Activated B cell treated with CpG ODN at 0.5 μM for 24 hours (primary cell): ENCODE results near the gene POFUT2. TPM values are rescaled to one million over a fixed set of nuclear protein-coding genes. Genes with fewer than 3 reads are reported as not detected.

ENCODE experiments used
- ATAC-seq: fragments of 200-7000 bp; cut with Tn5 transposase; one replicate; pipeline ENCODE4 v1.10.0; 2021; ENCODE audit warnings: low read depth, mild to moderate bottlenecking, moderate library complexity
- CTCF ChIA-PET: fragments of 350-600 bp; sonication (Branson Sonifier 250); formaldehyde crosslinking; loops from one replicate; lab custom pipeline; 2021; ENCODE audit warnings: antibody characterized with exemption; lab: Charles Lee
- POLR2A ChIA-PET: fragments of 350-600 bp; sonication (Branson Sonifier 250); formaldehyde crosslinking; loops from one replicate; lab custom pipeline; 2021; ENCODE audit warnings: antibody characterized with exemption; lab: Charles Lee
- DNase-seq: peaks from one replicate; pipeline ENCODE4 v3.0.0; 2022
- H3K27ac Mint-ChIP-seq: one replicate; pipeline ENCODE4 v1.8.0; 2020; ENCODE audit warnings: mixed read lengths
- H3K27me3 Mint-ChIP-seq: one replicate; pipeline ENCODE4 v1.8.0; 2021; ENCODE audit warnings: mixed read lengths
- H3K36me3 Mint-ChIP-seq: one replicate; pipeline ENCODE4 v1.8.0; 2021; ENCODE audit warnings: low read depth, mixed read lengths
- H3K4me1 Mint-ChIP-seq: one replicate; pipeline ENCODE4 v1.8.0; 2021; ENCODE audit warnings: mixed read lengths
- H3K4me3 Mint-ChIP-seq: one replicate; pipeline ENCODE4 v1.8.0; 2020; ENCODE audit warnings: mild to moderate bottlenecking, mixed read lengths
- H3K9me3 Mint-ChIP-seq: one replicate; pipeline ENCODE4 v1.8.0; 2020; ENCODE audit warnings: mixed read lengths
- CTCF ChIP-seq: fragments of 200-600 bp; IDR thresholded peaks from one replicate; pipeline ENCODE4 v1.8.0; 2022; ENCODE audit warnings: antibody characterized with exemption, mild to moderate bottlenecking
- intact Hi-C: fragments of 100-400 bp; cut with micrococcal nuclease; formaldehyde crosslinking; loops from one replicate; pipeline ENCODE4 v1.15.1; 2024
- total RNA-seq: library from RNA; stranded (reverse); gene quantifications from 2 replicates; pipeline ENCODE4 v1.2.3, GENCODE V29; 2022

POFUT2 gene
- total RNA-seq, 1 donor from 2014 or later, result 21.4 TPM

GRCh38 chr21:45225741-45226327 is 61.9 kb downstream of the POFUT2 start:
- Mint-ChIP-seq H3K4me3 (no peak overlapping the region), H3K9me3 (no peaks in the 10 kb centered on the region), H3K27me3 (no peaks in the 10 kb centered on the region), H3K4me1 (peaks cover 31% of the 10 kb centered on the region), H3K27ac (peak overlapping the region; percentile 21), H3K36me3 (peaks cover 25% of the 10 kb centered on the region)
- ChIA-PET CTCF (no interaction called here), POLR2A (no interaction called here)
- ATAC-seq (no peak), DNase-seq (no peak)
- intact Hi-C loops, result no loop called here
- TF ChIP-seq CTCF, result no peak

- no peak for DNase-seq
- peaks cover 31% of the 10 kb centered on the region for H3K4me1 Mint-ChIP-seq
- H3K4me3 Mint-ChIP-seq, result no peak overlapping the region
- no peaks in the 10 kb centered on the region for H3K9me3 Mint-ChIP-seq
- peaks cover 32% of the 10 kb centered on the region for H3K36me3 Mint-ChIP-seq
- ATAC-seq, result no peak
- TF ChIP-seq CTCF, result no peak
- ChIA-PET CTCF (no interaction called here), POLR2A (interaction anchor here (0.6 kb wide), 1 partner anchor 72 kb away, joined by 3 read pairs; no protein-coding TSS in a partner anchor)
- H3K27ac Mint-ChIP-seq, result no peak overlapping the region
- intact Hi-C loops, result no loop called here
- H3K27me3 Mint-ChIP-seq, result no peaks in the 10 kb centered on the region
These were observed 62.5 kb downstream of the POFUT2 start for GRCh38 chr21:45225041-45225740.

DNA sequence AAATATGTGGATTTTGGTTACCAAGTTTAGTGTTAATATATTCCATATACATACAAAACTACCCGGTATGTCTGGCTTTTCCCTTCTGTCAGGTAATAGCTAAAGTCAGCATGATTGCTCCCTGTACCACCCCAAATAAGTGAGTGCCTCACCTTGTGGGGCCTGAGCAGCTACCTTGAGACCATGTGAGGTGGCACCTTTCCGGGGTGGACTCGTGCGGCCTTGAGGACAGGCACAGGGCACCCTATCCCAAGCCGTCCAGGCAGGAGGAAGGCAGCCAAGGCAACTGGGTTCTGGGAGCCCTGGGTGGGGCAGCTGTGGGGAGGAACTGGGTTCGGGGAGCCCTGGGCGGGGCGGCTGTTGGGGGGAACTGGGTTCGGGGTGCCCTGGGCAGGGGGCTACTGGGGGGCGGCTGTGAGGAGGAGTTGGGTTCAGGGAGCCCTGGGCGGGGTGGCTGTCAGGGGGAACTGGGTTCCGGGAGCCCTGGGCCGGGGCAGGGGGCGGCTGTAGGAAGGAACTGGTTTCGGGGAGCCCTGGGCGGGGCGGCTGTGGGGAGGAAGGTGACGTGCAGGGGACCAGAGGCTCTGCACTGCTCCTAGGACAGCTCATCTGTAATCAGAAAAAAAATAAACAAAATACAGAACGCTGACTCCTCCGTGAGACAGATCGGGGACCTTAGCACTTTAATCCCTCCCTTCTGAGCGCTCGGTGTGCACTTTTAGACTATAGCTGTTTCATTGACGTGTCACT is 63.3 kb downstream of the POFUT2 start:
- no peak for TF ChIP-seq CTCF
- peaks cover 37% of the 10 kb centered on the region for H3K36me3 Mint-ChIP-seq
- CTCF ChIA-PET, result no interaction called here
- ATAC-seq, result peak; percentile 45
- H3K4me1 Mint-ChIP-seq, result peaks cover 31% of the 10 kb centered on the region
- H3K27me3 Mint-ChIP-seq, result no peaks in the 10 kb centered on the region
- DNase-seq, result no peak
- POLR2A ChIA-PET, result interaction anchor here (0.6 kb wide), 1 partner anchor 72 kb away, joined by 3 read pairs; no protein-coding TSS in a partner anchor
- no peaks in the 10 kb centered on the region for H3K9me3 Mint-ChIP-seq
- intact Hi-C loops, result no loop called here
- H3K4me3 Mint-ChIP-seq, result peak overlapping the region; percentile 48
- H3K27ac Mint-ChIP-seq, result no peak overlapping the region

GRCh38 chr21:45223236-45224185 is 64.2 kb downstream of the POFUT2 start:
- Mint-ChIP-seq H3K9me3 (no peaks in the 10 kb centered on the region), H3K4me1 (peaks cover 31% of the 10 kb centered on the region), H3K36me3 (peaks cover 40% of the 10 kb centered on the region), H3K4me3 (no peak overlapping the region), H3K27ac (no peak overlapping the region), H3K27me3 (no peaks in the 10 kb centered on the region)
- ChIA-PET CTCF (no interaction called here), POLR2A (no interaction called here)
- no peak for TF ChIP-seq CTCF
- DNase-seq, result no peak
- no peak for ATAC-seq
- intact Hi-C loops, result no loop called here
